Astrocyte (in vitro differentiated cells and primary cell): ENCODE measurements around the gene ASPSCR1. TPM values are rescaled to one million over a fixed set of nuclear protein-coding genes. Genes with fewer than 3 reads are reported as not detected.
A peak's percentile ranks its signal among the peaks of the same experiment; 100 is the strongest.

Experiments used
- DNase-seq: peaks from one replicate; pipeline ENCODE4 v3.0.0-alpha.2; 2010; ENCODE audit warnings: low read depth
- FAIRE-seq: peaks from 2 replicates; lab custom pipeline; 2011; peaks lifted over from hg19 to GRCh38; lab: Jason Lieb, UNC
- H2AFZ ChIP-seq: 2 replicates; pipeline ENCODE4 v1.6.0; 2012; ENCODE audit warnings: low read depth, low read length, inconsistent platforms
- H3K27ac ChIP-seq: 2 replicates; pipeline ENCODE4 v1.5.1; 2011; ENCODE audit warnings: low read depth, low read length, inconsistent platforms
- H3K27me3 ChIP-seq: 2 replicates; pipeline ENCODE4 v1.6.0; 2011; ENCODE audit warnings: low read length, inconsistent platforms; ENCODE audit not compliant: insufficient read depth
- H3K36me3 ChIP-seq: 2 replicates; pipeline ENCODE4 v1.5.1; 2011; ENCODE audit warnings: low read length, inconsistent platforms; ENCODE audit not compliant: insufficient read depth
- H3K4me1 ChIP-seq: 2 replicates; pipeline ENCODE4 v1.5.1; 2011; ENCODE audit warnings: low read length, inconsistent platforms; ENCODE audit not compliant: insufficient read depth
- H3K4me2 ChIP-seq: 2 replicates; pipeline ENCODE4 v1.6.0; 2012; ENCODE audit warnings: low read length, inconsistent platforms
- H3K4me3 ChIP-seq: 2 replicates; pipeline ENCODE4 v1.5.1; 2011; ENCODE audit warnings: low read depth, mild to moderate bottlenecking, low read length, inconsistent platforms; ENCODE audit not compliant: insufficient read depth
- H3K79me2 ChIP-seq: 2 replicates; pipeline ENCODE4 v1.6.0; 2012; ENCODE audit warnings: mild to moderate bottlenecking, low read length, inconsistent platforms; ENCODE audit not compliant: insufficient read depth
- H3K9ac ChIP-seq: 2 replicates; pipeline ENCODE4 v1.6.0; 2012; ENCODE audit warnings: mild to moderate bottlenecking, low read length, inconsistent platforms
- H3K9me3 ChIP-seq: 2 replicates; pipeline ENCODE4 v1.5.1; 2012; ENCODE audit warnings: low read depth, mild to moderate bottlenecking, low read length, inconsistent platforms; ENCODE audit not compliant: insufficient read depth
- H4K20me1 ChIP-seq: 2 replicates; pipeline ENCODE4 v1.6.0; 2012; ENCODE audit warnings: low read length, inconsistent platforms; ENCODE audit not compliant: insufficient read depth
- H3K27ac Mint-ChIP-seq: one replicate; pipeline ENCODE4 v1.8.0; 2021; ENCODE audit warnings: mild to moderate bottlenecking, mixed read lengths; ENCODE audit not compliant: unreplicated experiment
- H3K27me3 Mint-ChIP-seq: one replicate; pipeline ENCODE4 v1.8.0; 2021; ENCODE audit warnings: low read depth, mixed read lengths; ENCODE audit not compliant: unreplicated experiment
- H3K36me3 Mint-ChIP-seq: one replicate; pipeline ENCODE4 v1.8.0; 2021; ENCODE audit warnings: low read depth, mixed read lengths; ENCODE audit not compliant: unreplicated experiment
- H3K4me1 Mint-ChIP-seq: one replicate; pipeline ENCODE4 v1.8.0; 2021; ENCODE audit warnings: low read depth, mixed read lengths; ENCODE audit not compliant: unreplicated experiment
- H3K4me3 Mint-ChIP-seq: one replicate; pipeline ENCODE4 v1.8.0; 2021; ENCODE audit warnings: mild to moderate bottlenecking, moderate library complexity, mixed read lengths; ENCODE audit not compliant: unreplicated experiment
- H3K9me3 Mint-ChIP-seq: one replicate; pipeline ENCODE4 v1.8.0; 2021; ENCODE audit warnings: mild to moderate bottlenecking, mixed read lengths; ENCODE audit not compliant: unreplicated experiment
- CTCF ChIP-seq: IDR thresholded peaks from 2 replicates; pipeline ENCODE4 v1.5.1; 2011; ENCODE audit warnings: low read depth, mild to moderate bottlenecking, inconsistent platforms, low read length, moderate library complexity; ENCODE audit not compliant: insufficient read depth
- EZH2 ChIP-seq: IDR thresholded peaks from 2 replicates; pipeline ENCODE4 v1.6.1; 2012; ENCODE audit warnings: mild to moderate bottlenecking, low read length, inconsistent platforms; ENCODE audit not compliant: insufficient read depth
- total RNA-seq: library from RNA; stranded (reverse); gene quantifications from 2 replicates; pipeline ENCODE4 v1.2.1, GENCODE V29; 2021

Gene ASPSCR1
- total RNA-seq, 1 donor from 2014 or later = 25.5 TPM

DNA sequence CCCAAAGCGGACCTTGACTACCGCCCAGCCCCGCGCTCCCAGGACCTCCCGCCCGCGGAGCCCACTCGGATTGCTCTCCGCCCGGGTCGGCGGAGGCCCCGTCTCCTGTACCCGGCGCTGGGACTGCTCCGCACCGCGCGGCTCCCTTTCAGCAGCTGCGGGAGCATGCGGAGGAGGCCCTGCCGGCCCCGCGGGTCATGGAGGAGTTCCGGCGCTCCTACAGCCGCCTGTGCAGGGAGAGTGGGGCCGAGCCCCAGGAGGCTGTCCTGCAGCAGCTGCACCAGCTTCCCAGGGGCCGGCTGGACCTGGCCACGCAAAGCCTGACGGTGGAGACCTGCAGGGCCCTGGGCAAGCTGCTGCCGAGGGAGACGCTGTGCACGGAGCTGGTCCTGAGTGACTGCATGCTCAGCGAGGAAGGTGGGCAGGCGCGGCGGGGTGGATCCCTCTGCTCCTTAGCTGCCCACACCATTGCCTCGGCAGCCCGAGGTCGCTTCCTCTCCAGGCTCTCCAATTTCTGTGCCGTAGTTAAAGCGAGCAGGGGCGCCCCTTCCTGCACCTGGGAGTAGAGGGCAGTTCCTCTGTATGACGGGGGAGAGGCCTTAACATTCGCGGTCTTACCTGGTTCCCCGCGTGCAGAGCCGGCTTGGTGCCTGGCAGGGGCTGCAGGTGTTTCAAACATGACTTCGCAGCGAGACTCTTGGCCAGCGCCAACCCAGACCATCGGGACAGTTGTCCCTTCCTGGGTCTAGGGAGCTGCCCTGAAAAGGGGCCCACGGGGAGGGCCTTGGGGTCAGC is 46.2 kb downstream of the ASPSCR1 start:
- no peak for FAIRE-seq

GRCh38 chr17:82024859-82025258 is 47.4 kb downstream of the ASPSCR1 start:
- no peaks in the 10 kb centered on the region for H3K27me3 ChIP-seq
- H3K9me3 Mint-ChIP-seq = no peaks in the 10 kb centered on the region
- H3K4me1 ChIP-seq = peaks cover 23% of the 10 kb centered on the region
- DNase-seq (no peak), FAIRE-seq (no peak)
- peaks cover 22% of the 10 kb centered on the region for H4K20me1 ChIP-seq
- no peak overlapping the region for H3K27ac ChIP-seq
- TF ChIP-seq CTCF (no peak), EZH2 (no peak)
- H3K4me2 ChIP-seq = no peak overlapping the region
- H3K9ac ChIP-seq = no peak overlapping the region
- H2AFZ ChIP-seq = no peak overlapping the region
- H3K36me3 Mint-ChIP-seq = peaks cover 1% of the 10 kb centered on the region
- H3K4me3 Mint-ChIP-seq = no peak overlapping the region
- H3K27ac Mint-ChIP-seq = no peak overlapping the region
- peaks cover 15% of the 10 kb centered on the region for H3K79me2 ChIP-seq
- no peak overlapping the region for H3K4me3 ChIP-seq
- peaks cover 8% of the 10 kb centered on the region for H3K27me3 Mint-ChIP-seq
- H3K9me3 ChIP-seq = no peaks in the 10 kb centered on the region
- no peaks in the 10 kb centered on the region for H3K4me1 Mint-ChIP-seq
- no peaks in the 10 kb centered on the region for H3K36me3 ChIP-seq

More for the DNA sequence above, 46.2 kb downstream of the ASPSCR1 start:
- peaks cover 15% of the 10 kb centered on the region for H3K79me2 ChIP-seq
- peaks cover 1% of the 10 kb centered on the region for H3K36me3 Mint-ChIP-seq
- peak overlapping the region; percentile 85 for H3K4me2 ChIP-seq
- peak overlapping the region; percentile 84 for H2AFZ ChIP-seq
- H3K27ac Mint-ChIP-seq = no peak overlapping the region
- peaks cover 27% of the 10 kb centered on the region for H4K20me1 ChIP-seq
- no peak overlapping the region for H3K27ac ChIP-seq
- no peaks in the 10 kb centered on the region for H3K27me3 ChIP-seq
- no peaks in the 10 kb centered on the region for H3K9me3 ChIP-seq
- no peaks in the 10 kb centered on the region for H3K4me1 Mint-ChIP-seq
- peak overlapping the region; percentile 54 for H3K4me3 ChIP-seq
- TF ChIP-seq EZH2 (no peak), CTCF (no peak)
- no peak for DNase-seq
- peaks cover 6% of the 10 kb centered on the region for H3K27me3 Mint-ChIP-seq
- H3K9me3 Mint-ChIP-seq = no peaks in the 10 kb centered on the region
- H3K9ac ChIP-seq = peak overlapping the region; percentile 49
- H3K4me3 Mint-ChIP-seq = peak overlapping the region; percentile 76
- H3K4me1 ChIP-seq = peaks cover 23% of the 10 kb centered on the region
- no peaks in the 10 kb centered on the region for H3K36me3 ChIP-seq

DNA sequence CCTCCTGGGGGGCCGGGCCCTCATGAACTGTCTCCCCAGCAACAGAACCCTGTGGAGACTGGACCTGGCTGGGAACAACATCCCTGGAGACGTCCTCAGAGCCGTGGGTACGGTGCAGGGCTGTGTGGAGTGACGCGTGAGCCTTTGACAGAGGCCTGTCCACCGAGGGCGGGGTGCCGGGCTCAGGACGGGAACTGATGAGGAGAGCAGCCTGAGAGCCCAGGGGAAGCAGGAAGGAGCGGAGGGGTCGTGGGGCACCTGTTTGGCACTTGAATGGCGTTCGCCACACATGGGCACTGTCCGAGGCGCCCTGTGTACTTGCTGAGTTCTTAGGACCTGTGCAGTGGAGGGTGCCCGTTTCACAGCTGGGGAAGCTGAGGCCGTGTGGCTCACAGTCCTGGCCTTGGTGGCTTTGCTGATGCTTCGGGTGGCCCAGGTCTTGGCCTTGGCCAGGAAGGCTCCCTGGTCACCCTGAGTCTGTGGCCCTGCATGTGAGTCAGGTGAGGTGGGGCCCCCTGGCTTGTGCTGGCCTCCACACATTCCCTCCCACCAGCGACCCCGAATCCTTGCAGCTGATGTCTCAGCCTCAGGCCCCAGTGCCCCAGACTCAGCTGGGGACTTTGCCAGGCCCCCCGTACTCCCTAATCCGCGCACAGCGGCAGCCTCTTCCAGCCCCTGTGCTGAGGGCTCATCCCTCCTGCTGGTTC is 48.1 kb downstream of the ASPSCR1 start:
- H3K9ac ChIP-seq = no peak overlapping the region
- TF ChIP-seq CTCF = no peak
- no peak for TF ChIP-seq EZH2
- Mint-ChIP-seq H3K36me3 (peaks cover 1% of the 10 kb centered on the region), H3K4me3 (no peak overlapping the region), H3K27me3 (peaks cover 8% of the 10 kb centered on the region), H3K9me3 (no peaks in the 10 kb centered on the region), H3K27ac (no peak overlapping the region), H3K4me1 (no peaks in the 10 kb centered on the region)
- H3K4me1 ChIP-seq = peaks cover 24% of the 10 kb centered on the region
- no peaks in the 10 kb centered on the region for H3K36me3 ChIP-seq
- FAIRE-seq (no peak), DNase-seq (no peak)
- H3K4me2 ChIP-seq = no peak overlapping the region
- H3K27me3 ChIP-seq = no peaks in the 10 kb centered on the region
- no peak overlapping the region for H3K4me3 ChIP-seq
- H2AFZ ChIP-seq = no peak overlapping the region
- H3K79me2 ChIP-seq = peaks cover 9% of the 10 kb centered on the region
- H4K20me1 ChIP-seq = peaks cover 15% of the 10 kb centered on the region
- H3K9me3 ChIP-seq = no peaks in the 10 kb centered on the region
- no peak overlapping the region for H3K27ac ChIP-seq
